ENCODE results near the gene HPDL.

HPDL gene

GRCh38 chr1:45325851-45326506 is 716 bp upstream of the HPDL start:
- DNase-seq, result peak; percentile 16

GRCh38 chr1:45327644-45328515 is 1.2 kb downstream of the HPDL start:
- no peak for DNase-seq

GRCh38 chr1:45328680-45329079 is 2.0 kb downstream of the HPDL start:
- no peak for DNase-seq

- DNase-seq, result no peak
Measured at GRCh38 chr1:45329445-45329844, 2.8 kb downstream of the HPDL start.

GRCh38 chr1:45331436-45332345 is 5.0 kb downstream of the HPDL start:
- no peak for DNase-seq

- no peak for DNase-seq
Measured at GRCh38 chr1:45332346-45332720, 5.6 kb downstream of the HPDL start.

GRCh38 chr1:45334308-45335245 is 7.9 kb downstream of the HPDL start:
- DNase-seq, result no peak

GRCh38 chr1:45335855-45336324 is 9.2 kb downstream of the HPDL start:
- DNase-seq, result no peak

GRCh38 chr1:45337630-45338325 is 11.1 kb downstream of the HPDL start:
- DNase-seq, result no peak

- DNase-seq, result peak; percentile 94
Measured at GRCh38 chr1:45339789-45340558, 13.3 kb downstream of the HPDL start, which contains the start of the genes MUTYH and TOE1. Gene MUTYH, minus strand, starts transcription at chr1:45340440. Its CDS starts 5,935 bp downstream, at chr1:45334505. Gene TOE1, plus strand, starts transcription at chr1:45340170. Its CDS starts 83 bp downstream, at chr1:45340253.

- DNase-seq, result no peak
Measured at GRCh38 chr1:45340816-45341466, 14.2 kb downstream of the HPDL start.

- DNase-seq, result no peak
Measured at GRCh38 chr1:45344499-45344898, 17.8 kb downstream of the HPDL start.

GRCh38 chr1:45345014-45345413 is 18.3 kb downstream of the HPDL start:
- DNase-seq, result no peak

- DNase-seq, result no peak
Measured at GRCh38 chr1:45346473-45346872, 19.8 kb downstream of the HPDL start.

- no peak for DNase-seq
Measured at GRCh38 chr1:45348020-45348419, 21.3 kb downstream of the HPDL start.

- no peak for DNase-seq
Measured at GRCh38 chr1:45348609-45348965, 21.9 kb downstream of the HPDL start.

- DNase-seq, result no peak
Measured at GRCh38 chr1:45348966-45349677, 22.4 kb downstream of the HPDL start.

GRCh38 chr1:45351508-45351907 is 24.8 kb downstream of the HPDL start:
- DNase-seq, result no peak

- DNase-seq, result no peak
Measured at GRCh38 chr1:45353685-45354084, 27.0 kb downstream of the HPDL start.

All from NCI-H1105 treated with DMSO at 0.1 percent for 48 hours (cell line).